Measurements from ENCODE around the gene ANKFY1. TPM values are rescaled to one million over a fixed set of nuclear protein-coding genes. Genes with fewer than 3 reads are reported as not detected.

Gene ANKFY1
- polyA plus RNA-seq, 2 donors: 10.0 to 11.2 TPM

DNA sequence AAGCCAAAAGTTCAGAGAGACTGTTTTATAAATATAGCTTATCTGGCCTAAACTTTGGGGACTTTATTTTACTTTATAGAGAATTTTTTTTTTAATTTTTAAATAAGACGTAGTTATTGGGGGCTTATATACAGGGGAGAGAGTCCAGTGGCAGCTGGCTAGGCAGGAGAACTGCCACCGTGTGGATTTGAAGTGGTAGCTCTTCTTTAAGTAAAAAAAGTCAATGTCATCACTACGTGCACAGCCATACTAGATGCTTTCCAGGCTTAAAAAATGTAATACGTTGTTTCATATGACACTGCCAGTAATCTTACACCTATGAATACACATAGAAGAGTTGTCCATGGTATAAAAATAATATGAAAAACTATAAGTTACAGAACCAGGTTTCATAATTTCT lies 31.9 kb upstream of the ANKFY1 start:
- 64 to 66% methylated on average over 4 of the region's 4 CpGs for WGBS, 2 donors
- Histone ChIP-seq H3K36me3 (ENCODE audit: control insufficient read depth in 2 of 2, insufficient read depth in 2 of 2, low read length in 1 of 2) (peaks cover 1 to 5% of the 10 kb centered on the region in 2 donors), H3K27ac (ENCODE audit: low read depth in 2 of 2, low read length in 1 of 2) (no peak overlapping the region), H3K4me3 (ENCODE audit: low read depth in 1 of 2, low read length in 2 of 2) (no peak overlapping the region), H3K4me1 (ENCODE audit: control insufficient read depth in 2 of 2, insufficient read depth in 2 of 2, low read length in 1 of 2) (no peaks in the 10 kb centered on the region), H3K27me3 (ENCODE audit: control insufficient read depth in 1 of 2, insufficient read depth in 2 of 2, low read length in 2 of 2) (no peaks in the 10 kb centered on the region), H3K9me3 (ENCODE audit: control insufficient read depth in 2 of 2, insufficient read depth in 1 of 2, low read depth in 1 of 2, low read length in 1 of 2) (no peaks in the 10 kb centered on the region)

DNA sequence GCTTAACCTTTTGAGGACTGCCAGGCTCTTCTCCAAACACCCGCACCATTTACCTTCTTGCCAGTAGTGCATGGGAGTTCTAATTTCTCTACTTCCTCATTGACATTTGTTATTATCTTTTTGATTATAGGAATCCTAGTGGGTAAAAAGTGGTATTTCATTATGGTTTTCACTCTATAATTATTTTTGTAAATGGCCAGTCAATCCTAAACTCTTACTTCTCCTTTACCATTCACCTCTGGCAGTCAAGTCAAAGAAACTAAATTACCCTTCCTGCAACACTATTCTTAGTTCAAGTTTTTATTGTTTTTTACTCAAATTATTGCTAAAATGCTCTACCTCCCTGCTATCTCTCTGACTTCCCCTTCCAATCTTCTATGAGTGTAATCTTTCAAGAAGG lies 29.8 kb upstream of the ANKFY1 start:
- no peaks in the 10 kb centered on the region for H3K4me1 ChIP-seq (ENCODE audit: control insufficient read depth in 2 of 2, insufficient read depth in 2 of 2, low read length in 1 of 2)
- no peaks in the 10 kb centered on the region for H3K9me3 ChIP-seq (ENCODE audit: control insufficient read depth in 2 of 2, insufficient read depth in 1 of 2, low read depth in 1 of 2, low read length in 1 of 2)
- H3K4me3 ChIP-seq (ENCODE audit: low read depth in 1 of 2, low read length in 2 of 2): no peak overlapping the region
- H3K27me3 ChIP-seq (ENCODE audit: control insufficient read depth in 1 of 2, insufficient read depth in 2 of 2, low read length in 2 of 2): no peaks in the 10 kb centered on the region
- H3K36me3 ChIP-seq (ENCODE audit: control insufficient read depth in 2 of 2, insufficient read depth in 2 of 2, low read length in 1 of 2): peaks cover 2 to 7% of the 10 kb centered on the region in 2 donors
- WGBS, 2 donors: 94 to 96% methylated on average over 1 of the region's 1 CpG
- H3K27ac ChIP-seq (ENCODE audit: low read depth in 2 of 2, low read length in 1 of 2): no peak overlapping the region

DNA sequence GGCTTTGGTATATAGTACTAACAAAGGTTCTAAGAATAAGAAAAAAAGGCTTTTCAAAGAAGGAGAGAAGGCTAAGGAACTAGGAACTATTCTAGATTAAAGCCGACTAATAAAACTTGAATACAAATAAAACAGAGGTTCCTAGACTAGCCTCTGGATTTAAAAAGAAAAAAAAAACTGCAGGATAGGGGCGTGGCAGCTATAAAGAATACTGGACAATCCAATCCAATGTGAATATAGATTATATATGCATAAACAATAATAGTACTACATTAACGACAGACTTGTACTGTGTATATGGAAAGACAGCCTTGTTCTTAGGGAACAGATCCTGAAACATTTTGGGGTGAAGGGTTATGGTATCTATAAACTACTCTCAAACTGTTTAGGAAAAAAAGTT lies 23.9 kb upstream of the ANKFY1 start:
- WGBS, 2 donors: 91 to 97% methylated on average over 3 of the region's 3 CpGs
- H3K4me1 ChIP-seq (ENCODE audit: control insufficient read depth in 2 of 2, insufficient read depth in 2 of 2, low read length in 1 of 2): no peaks in the 10 kb centered on the region
- no peak overlapping the region for H3K27ac ChIP-seq (ENCODE audit: low read depth in 2 of 2, low read length in 1 of 2)
- H3K36me3 ChIP-seq (ENCODE audit: control insufficient read depth in 2 of 2, insufficient read depth in 2 of 2, low read length in 1 of 2): peaks cover 4 to 6% of the 10 kb centered on the region in 2 donors
- H3K27me3 ChIP-seq (ENCODE audit: control insufficient read depth in 1 of 2, insufficient read depth in 2 of 2, low read length in 2 of 2): no peaks in the 10 kb centered on the region
- H3K4me3 ChIP-seq (ENCODE audit: low read depth in 1 of 2, low read length in 2 of 2): no peak overlapping the region
- H3K9me3 ChIP-seq (ENCODE audit: control insufficient read depth in 2 of 2, insufficient read depth in 1 of 2, low read depth in 1 of 2, low read length in 1 of 2): no peaks in the 10 kb centered on the region

DNA sequence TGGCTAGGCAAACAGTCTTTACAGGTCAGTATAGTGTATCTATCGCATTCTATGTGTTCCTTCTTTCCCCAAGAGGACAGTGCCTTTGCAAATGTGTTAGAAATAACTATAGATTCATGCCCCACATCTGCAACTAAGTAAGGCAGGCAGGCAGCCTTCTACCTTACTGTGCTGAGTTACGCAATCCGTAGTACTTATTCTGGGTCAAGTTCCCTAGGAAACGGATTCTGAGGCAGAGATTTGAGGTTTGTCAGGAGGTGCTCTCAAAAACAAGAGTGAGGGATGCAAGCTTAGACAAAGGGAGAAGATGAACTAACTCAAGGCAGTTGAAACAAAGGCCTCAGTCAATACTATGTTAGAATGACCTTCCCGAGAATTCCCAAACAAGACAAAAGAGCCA lies 12.7 kb upstream of the ANKFY1 start:
- no peaks in the 10 kb centered on the region for H3K9me3 ChIP-seq (ENCODE audit: control insufficient read depth in 2 of 2, insufficient read depth in 1 of 2, low read depth in 1 of 2, low read length in 1 of 2)
- no peak overlapping the region for H3K4me3 ChIP-seq (ENCODE audit: low read depth in 1 of 2, low read length in 2 of 2)
- H3K27me3 ChIP-seq (ENCODE audit: control insufficient read depth in 1 of 2, insufficient read depth in 2 of 2, low read length in 2 of 2): no peaks in the 10 kb centered on the region
- no peak overlapping the region for H3K27ac ChIP-seq (ENCODE audit: low read depth in 2 of 2, low read length in 1 of 2)
- 93 to 94% methylated on average over 5 of the region's 5 CpGs for WGBS, 2 donors
- H3K4me1 ChIP-seq (ENCODE audit: control insufficient read depth in 2 of 2, insufficient read depth in 2 of 2, low read length in 1 of 2): no peaks in the 10 kb centered on the region
- peaks cover 3 to 5% of the 10 kb centered on the region in 2 donors for H3K36me3 ChIP-seq (ENCODE audit: control insufficient read depth in 2 of 2, insufficient read depth in 2 of 2, low read length in 1 of 2)

DNA sequence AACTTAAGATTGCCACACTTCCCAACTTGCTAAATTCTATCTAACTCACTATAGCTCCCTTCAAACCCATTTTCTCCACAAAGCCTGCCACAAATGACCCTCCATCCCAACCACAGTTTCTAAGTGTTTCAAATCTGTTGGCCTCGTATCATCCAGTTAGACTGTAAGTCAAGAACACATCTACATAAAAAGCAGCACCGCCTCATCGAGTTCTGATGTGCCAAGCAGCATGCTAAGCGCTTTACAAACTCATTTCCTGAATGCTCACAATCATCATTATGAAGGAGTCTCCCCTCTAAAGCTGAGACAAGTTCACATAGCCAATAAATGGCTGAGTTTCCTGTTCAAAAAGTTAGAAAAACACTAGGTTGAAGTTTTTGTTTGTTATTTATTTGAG lies 9.2 kb upstream of the ANKFY1 start:
- Histone ChIP-seq H3K36me3 (ENCODE audit: control insufficient read depth in 2 of 2, insufficient read depth in 2 of 2, low read length in 1 of 2) (peaks cover 3 to 14% of the 10 kb centered on the region in 2 donors), H3K4me3 (ENCODE audit: low read depth in 1 of 2, low read length in 2 of 2) (no peak overlapping the region)

DNA sequence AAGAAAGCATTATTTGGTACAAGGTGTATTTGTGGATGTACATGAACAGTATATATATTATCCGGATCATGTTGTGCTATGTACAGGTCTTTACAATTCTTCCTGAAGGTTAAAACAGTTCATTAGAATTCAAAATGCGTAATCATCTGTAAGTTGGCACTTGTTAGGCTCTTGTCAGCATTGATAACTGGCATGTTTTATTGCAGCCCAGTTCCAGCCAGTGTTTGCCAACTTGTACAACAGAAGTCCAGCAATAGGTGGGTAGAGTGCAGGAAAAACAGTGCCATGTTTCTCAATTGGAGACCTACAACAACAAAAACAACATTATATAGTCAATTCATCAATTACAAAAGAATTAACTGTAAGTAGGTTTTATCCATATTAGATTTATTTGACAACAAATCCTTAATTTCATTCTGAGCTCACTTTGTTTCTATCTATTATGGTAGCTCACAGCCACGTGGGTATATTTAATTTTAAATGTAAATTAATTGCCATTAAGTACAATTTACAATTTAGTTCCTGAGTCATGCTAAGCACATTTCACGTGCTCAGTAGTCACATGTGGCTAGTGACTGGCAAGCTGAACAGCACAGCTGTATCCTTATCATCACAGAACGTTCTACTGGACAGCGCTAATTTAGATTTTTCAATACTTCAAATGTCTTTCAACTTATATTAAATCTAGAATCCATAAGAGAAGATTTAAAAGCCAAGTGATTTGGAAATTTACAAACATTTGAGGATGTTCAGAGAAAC lies 8.6 kb upstream of the ANKFY1 start:
- peaks cover 3 to 17% of the 10 kb centered on the region in 2 donors for H3K36me3 ChIP-seq (ENCODE audit: control insufficient read depth in 2 of 2, insufficient read depth in 2 of 2, low read length in 1 of 2)

More for the DNA sequence above, 9.2 kb upstream of the ANKFY1 start:
- Histone ChIP-seq H3K4me1 (ENCODE audit: control insufficient read depth in 2 of 2, insufficient read depth in 2 of 2, low read length in 1 of 2) (no peaks in the 10 kb centered on the region), H3K27ac (ENCODE audit: low read depth in 2 of 2, low read length in 1 of 2) (no peak overlapping the region), H3K9me3 (ENCODE audit: control insufficient read depth in 2 of 2, insufficient read depth in 1 of 2, low read depth in 1 of 2, low read length in 1 of 2) (no peaks in the 10 kb centered on the region), H3K27me3 (ENCODE audit: control insufficient read depth in 1 of 2, insufficient read depth in 2 of 2, low read length in 2 of 2) (no peaks in the 10 kb centered on the region)
- WGBS, 2 donors: 87 to 90% methylated on average over 4 of the region's 4 CpGs

DNA sequence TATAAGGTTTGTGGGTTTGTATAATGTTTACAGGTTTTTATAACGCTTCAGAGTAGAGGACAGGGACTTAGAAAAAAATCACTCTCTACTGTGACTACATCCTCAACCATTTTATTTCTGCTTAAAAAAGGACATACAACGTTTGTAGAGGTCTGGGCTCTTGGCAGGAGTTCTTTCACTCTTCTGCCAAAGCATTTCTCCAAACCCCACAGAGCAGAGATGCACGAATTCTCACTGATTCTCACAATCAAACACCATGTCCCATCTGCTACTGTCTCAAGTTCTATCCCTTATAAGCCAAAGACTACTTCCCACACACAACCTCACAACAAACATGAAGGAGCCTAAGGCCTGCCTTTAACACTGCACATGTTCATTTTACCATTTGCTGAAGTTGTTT lies 7.0 kb upstream of the ANKFY1 start:
- Histone ChIP-seq H3K9me3 (ENCODE audit: control insufficient read depth in 2 of 2, insufficient read depth in 1 of 2, low read depth in 1 of 2, low read length in 1 of 2) (no peaks in the 10 kb centered on the region), H3K27me3 (ENCODE audit: control insufficient read depth in 1 of 2, insufficient read depth in 2 of 2, low read length in 2 of 2) (no peaks in the 10 kb centered on the region), H3K4me1 (ENCODE audit: control insufficient read depth in 2 of 2, insufficient read depth in 2 of 2, low read length in 1 of 2) (no peaks in the 10 kb centered on the region), H3K36me3 (ENCODE audit: control insufficient read depth in 2 of 2, insufficient read depth in 2 of 2, low read length in 1 of 2) (peaks cover 3 to 13% of the 10 kb centered on the region in 2 donors), H3K4me3 (ENCODE audit: low read depth in 1 of 2, low read length in 2 of 2) (no peak overlapping the region), H3K27ac (ENCODE audit: low read depth in 2 of 2, low read length in 1 of 2) (no peak overlapping the region)
- WGBS, 2 donors: 48 to 61% methylated on average over 3 of the region's 3 CpGs

More for the DNA sequence above, 8.6 kb upstream of the ANKFY1 start:
- H3K27me3 ChIP-seq (ENCODE audit: control insufficient read depth in 1 of 2, insufficient read depth in 2 of 2, low read length in 2 of 2): no peaks in the 10 kb centered on the region
- H3K27ac ChIP-seq (ENCODE audit: low read depth in 2 of 2, low read length in 1 of 2): no peak overlapping the region
- WGBS, 2 donors: 84 to 86% methylated on average over 6 of the region's 6 CpGs
- H3K4me3 ChIP-seq (ENCODE audit: low read depth in 1 of 2, low read length in 2 of 2): no peak overlapping the region
- no peaks in the 10 kb centered on the region for H3K9me3 ChIP-seq (ENCODE audit: control insufficient read depth in 2 of 2, insufficient read depth in 1 of 2, low read depth in 1 of 2, low read length in 1 of 2)
- H3K4me1 ChIP-seq (ENCODE audit: control insufficient read depth in 2 of 2, insufficient read depth in 2 of 2, low read length in 1 of 2): no peaks in the 10 kb centered on the region

DNA sequence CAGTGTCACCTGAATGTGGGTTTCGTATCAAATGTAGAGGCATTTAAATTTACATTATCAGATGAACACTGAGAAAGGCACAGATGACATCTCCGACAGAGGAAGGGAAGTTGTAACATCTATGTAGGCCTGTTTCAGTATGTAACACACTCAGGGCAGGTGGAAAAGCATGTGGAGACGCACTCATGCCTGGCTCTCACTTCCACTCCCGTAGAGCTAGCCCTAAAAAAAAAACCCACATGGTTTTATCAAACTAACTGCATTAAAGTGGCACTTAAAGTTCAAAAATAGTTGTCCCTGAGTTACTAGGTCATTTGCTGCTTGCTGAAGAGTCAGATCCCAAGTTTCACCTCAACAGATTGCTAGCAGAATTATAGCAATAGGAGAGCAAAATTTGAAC lies 6.1 kb upstream of the ANKFY1 start:
- Histone ChIP-seq H3K27ac (ENCODE audit: low read depth in 2 of 2, low read length in 1 of 2) (no peak overlapping the region), H3K36me3 (ENCODE audit: control insufficient read depth in 2 of 2, insufficient read depth in 2 of 2, low read length in 1 of 2) (peaks cover 3 to 13% of the 10 kb centered on the region in 2 donors), H3K4me3 (ENCODE audit: low read depth in 1 of 2, low read length in 2 of 2) (no peak overlapping the region), H3K9me3 (ENCODE audit: control insufficient read depth in 2 of 2, insufficient read depth in 1 of 2, low read depth in 1 of 2, low read length in 1 of 2) (no peaks in the 10 kb centered on the region), H3K4me1 (ENCODE audit: control insufficient read depth in 2 of 2, insufficient read depth in 2 of 2, low read length in 1 of 2) (no peaks in the 10 kb centered on the region), H3K27me3 (ENCODE audit: control insufficient read depth in 1 of 2, insufficient read depth in 2 of 2, low read length in 2 of 2) (no peaks in the 10 kb centered on the region)
- 90% methylated on average over 4 of the region's 4 CpGs for WGBS, 2 donors

DNA sequence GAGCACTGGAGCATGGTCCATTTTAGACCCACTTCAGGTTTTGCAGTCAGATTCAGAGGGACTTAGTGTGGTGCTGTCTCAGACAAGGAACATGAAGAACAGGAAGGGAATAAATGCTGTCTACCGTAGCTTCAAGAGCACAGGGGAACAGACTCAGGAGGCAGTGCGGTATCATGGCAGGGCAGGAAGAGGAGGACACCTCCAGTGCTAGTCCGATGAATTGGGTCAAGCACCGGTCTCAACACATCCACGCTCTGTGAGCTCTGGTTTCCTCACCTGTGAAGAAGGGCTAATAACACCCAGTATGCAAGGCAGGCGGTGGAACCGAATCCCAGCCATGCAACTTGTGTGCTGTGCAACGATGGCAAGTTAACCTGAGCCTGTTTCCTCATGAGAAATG lies 3.6 kb upstream of the ANKFY1 start:
- Histone ChIP-seq H3K9me3 (ENCODE audit: control insufficient read depth in 2 of 2, insufficient read depth in 1 of 2, low read depth in 1 of 2, low read length in 1 of 2) (no peaks in the 10 kb centered on the region), H3K4me1 (ENCODE audit: control insufficient read depth in 2 of 2, insufficient read depth in 2 of 2, low read length in 1 of 2) (peaks cover 5% of the 10 kb centered on the region in 2 donors), H3K27me3 (ENCODE audit: control insufficient read depth in 1 of 2, insufficient read depth in 2 of 2, low read length in 2 of 2) (no peaks in the 10 kb centered on the region), H3K36me3 (ENCODE audit: control insufficient read depth in 2 of 2, insufficient read depth in 2 of 2, low read length in 1 of 2) (peaks cover 0 to 13% of the 10 kb centered on the region in 2 donors), H3K4me3 (ENCODE audit: low read depth in 1 of 2, low read length in 2 of 2) (no peak overlapping the region), H3K27ac (ENCODE audit: low read depth in 2 of 2, low read length in 1 of 2) (no peak overlapping the region)
- 96% methylated on average over 8 of the region's 8 CpGs for WGBS, 2 donors

DNA sequence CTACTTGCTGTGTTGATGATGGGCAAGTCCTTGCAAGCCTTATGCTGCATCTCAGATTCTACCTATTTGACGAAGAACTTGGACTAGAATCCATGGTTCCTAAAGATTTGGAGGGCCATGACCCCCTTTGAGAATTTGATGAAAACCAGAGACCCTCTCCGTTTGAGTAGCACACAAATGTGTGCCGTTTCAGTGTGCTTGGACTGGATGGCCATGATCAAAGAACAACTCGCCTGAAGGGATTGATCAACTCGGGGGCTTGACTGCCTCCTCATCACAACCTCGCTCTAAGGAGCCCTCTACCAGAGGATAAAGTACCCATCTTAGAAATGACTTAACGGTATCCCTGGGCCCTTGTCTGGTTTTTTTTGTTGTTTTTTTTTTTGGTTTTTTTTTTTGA lies 2.8 kb upstream of the ANKFY1 start:
- Histone ChIP-seq H3K9me3 (ENCODE audit: control insufficient read depth in 2 of 2, insufficient read depth in 1 of 2, low read depth in 1 of 2, low read length in 1 of 2) (no peaks in the 10 kb centered on the region), H3K4me1 (ENCODE audit: control insufficient read depth in 2 of 2, insufficient read depth in 2 of 2, low read length in 1 of 2) (peaks cover 6 to 9% of the 10 kb centered on the region in 2 donors), H3K36me3 (ENCODE audit: control insufficient read depth in 2 of 2, insufficient read depth in 2 of 2, low read length in 1 of 2) (peaks cover 0 to 12% of the 10 kb centered on the region in 2 donors), H3K27ac (ENCODE audit: low read depth in 2 of 2, low read length in 1 of 2) (no peak overlapping the region), H3K27me3 (ENCODE audit: control insufficient read depth in 1 of 2, insufficient read depth in 2 of 2, low read length in 2 of 2) (no peaks in the 10 kb centered on the region), H3K4me3 (ENCODE audit: low read depth in 1 of 2, low read length in 2 of 2) (no peak overlapping the region)
- 77 to 89% methylated on average over 7 of the region's 7 CpGs for WGBS, 2 donors

All from esophagus (tissue), 2 donors.